ENCODE measurements around the gene LCP2.

LCP2 gene

DNA sequence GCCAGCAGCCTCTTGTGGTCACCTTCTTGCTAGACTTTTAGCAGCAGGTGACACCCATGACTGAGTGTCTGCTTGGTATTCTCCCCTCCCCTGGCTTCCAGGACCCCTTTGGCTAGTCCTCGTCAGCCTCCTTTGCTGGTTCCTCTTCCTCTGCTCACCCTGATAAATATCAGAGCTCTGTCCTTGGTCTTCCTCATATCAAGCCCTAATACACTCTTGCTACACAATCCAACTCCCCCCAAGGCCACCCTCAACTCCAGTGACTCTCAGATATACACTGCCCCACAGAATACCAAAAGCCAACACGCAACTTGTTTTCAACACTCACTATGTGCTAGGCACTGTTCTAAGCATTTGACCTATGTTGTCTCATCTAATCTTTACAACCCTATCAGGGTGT is 30.3 kb upstream of the LCP2 start:
- Histone ChIP-seq H4K20me1 (ENCODE audit: insufficient read depth, low read length, poor library complexity, severe bottlenecking) (no peaks in the 10 kb centered on the region), H3K9ac (ENCODE audit: low read depth, low read length, poor library complexity, severe bottlenecking) (peak overlapping the region; percentile 63), H3K9me2 (replicated peaks; ENCODE audit: low read depth, low read length) (no peaks in the 10 kb centered on the region), H3K79me2 (ENCODE audit: insufficient read depth, low read length) (peaks cover 36% of the 10 kb centered on the region), H3K27me3 (ENCODE audit: insufficient read depth, low read length, poor library complexity, severe bottlenecking) (no peaks in the 10 kb centered on the region), H3K36me3 (ENCODE audit: insufficient read depth, low read length) (no peaks in the 10 kb centered on the region), H2AFZ (ENCODE audit: low read length) (no peak overlapping the region), H3F3A (ENCODE audit: low read depth) (peaks cover 3% of the 10 kb centered on the region), H3K4me3 (ENCODE audit: low read length, poor library complexity, severe bottlenecking) (peak overlapping the region; percentile 56), H3K4me2 (ENCODE audit: low read depth, low read length, poor library complexity, severe bottlenecking) (peak overlapping the region; percentile 75), H3K9me3 (ENCODE audit: insufficient read depth, low read depth, low read length) (no peaks in the 10 kb centered on the region), H3K4me1 (ENCODE audit: insufficient read depth, low read length, poor library complexity, severe bottlenecking) (peaks cover 60% of the 10 kb centered on the region)
- no peak for TF ChIP-seq EZH2phosphoT487 (IDR thresholded peaks at IDR 0.05; ENCODE audit: borderline replicate concordance)
- TF ChIP-seq, protein P1, sequence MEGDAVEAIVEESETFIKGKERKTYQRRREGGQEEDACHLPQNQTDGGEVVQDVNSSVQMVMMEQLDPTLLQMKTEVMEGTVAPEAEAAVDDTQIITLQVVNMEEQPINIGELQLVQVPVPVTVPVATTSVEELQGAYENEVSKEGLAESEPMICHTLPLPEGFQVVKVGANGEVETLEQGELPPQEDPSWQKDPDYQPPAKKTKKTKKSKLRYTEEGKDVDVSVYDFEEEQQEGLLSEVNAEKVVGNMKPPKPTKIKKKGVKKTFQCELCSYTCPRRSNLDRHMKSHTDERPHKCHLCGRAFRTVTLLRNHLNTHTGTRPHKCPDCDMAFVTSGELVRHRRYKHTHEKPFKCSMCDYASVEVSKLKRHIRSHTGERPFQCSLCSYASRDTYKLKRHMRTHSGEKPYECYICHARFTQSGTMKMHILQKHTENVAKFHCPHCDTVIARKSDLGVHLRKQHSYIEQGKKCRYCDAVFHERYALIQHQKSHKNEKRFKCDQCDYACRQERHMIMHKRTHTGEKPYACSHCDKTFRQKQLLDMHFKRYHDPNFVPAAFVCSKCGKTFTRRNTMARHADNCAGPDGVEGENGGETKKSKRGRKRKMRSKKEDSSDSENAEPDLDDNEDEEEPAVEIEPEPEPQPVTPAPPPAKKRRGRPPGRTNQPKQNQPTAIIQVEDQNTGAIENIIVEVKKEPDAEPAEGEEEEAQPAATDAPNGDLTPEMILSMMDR (conservative IDR thresholded peaks at IDR 0.05; ENCODE audit: low read length): no peak

DNA sequence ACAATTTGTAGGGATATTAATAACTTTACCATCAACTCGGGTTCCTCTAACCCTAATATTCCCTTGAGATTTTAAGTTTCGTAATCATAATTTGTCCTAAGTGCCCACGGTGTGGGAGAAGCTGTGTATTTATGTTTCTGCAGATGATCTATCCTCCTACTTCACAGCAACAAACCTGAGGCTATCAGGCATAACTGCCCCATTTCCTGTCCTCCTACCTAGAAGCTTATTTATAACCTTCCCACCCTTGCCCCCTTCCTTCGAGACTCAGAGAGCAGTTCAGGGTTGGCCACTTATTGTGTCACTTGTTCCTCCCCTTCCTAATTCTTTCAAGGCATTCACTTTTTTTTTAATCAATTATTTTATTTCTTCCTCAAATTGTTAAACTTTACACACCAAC is 29.6 kb upstream of the LCP2 start:
- no peak overlapping the region for H2AFZ ChIP-seq (ENCODE audit: low read length)
- H3K36me3 ChIP-seq (ENCODE audit: insufficient read depth, low read length): no peaks in the 10 kb centered on the region
- no peak for TF ChIP-seq EZH2phosphoT487 (IDR thresholded peaks at IDR 0.05; ENCODE audit: borderline replicate concordance)
- TF ChIP-seq, protein P1 (conservative IDR thresholded peaks at IDR 0.05; ENCODE audit: low read length): no peak
- H3K4me2 ChIP-seq (ENCODE audit: low read depth, low read length, poor library complexity, severe bottlenecking): peak overlapping the region; percentile 75
- no peaks in the 10 kb centered on the region for H3K9me2 ChIP-seq (replicated peaks; ENCODE audit: low read depth, low read length)
- H3K27me3 ChIP-seq (ENCODE audit: insufficient read depth, low read length, poor library complexity, severe bottlenecking): no peaks in the 10 kb centered on the region
- no peaks in the 10 kb centered on the region for H3K9me3 ChIP-seq (ENCODE audit: insufficient read depth, low read depth, low read length)
- H3K9ac ChIP-seq (ENCODE audit: low read depth, low read length, poor library complexity, severe bottlenecking): peak overlapping the region; percentile 63
- peak overlapping the region; percentile 56 for H3K4me3 ChIP-seq (ENCODE audit: low read length, poor library complexity, severe bottlenecking)
- peaks cover 32% of the 10 kb centered on the region for H3K79me2 ChIP-seq (ENCODE audit: insufficient read depth, low read length)
- H3K4me1 ChIP-seq (ENCODE audit: insufficient read depth, low read length, poor library complexity, severe bottlenecking): peaks cover 54% of the 10 kb centered on the region
- H4K20me1 ChIP-seq (ENCODE audit: insufficient read depth, low read length, poor library complexity, severe bottlenecking): no peaks in the 10 kb centered on the region
- no peaks in the 10 kb centered on the region for H3F3A ChIP-seq (ENCODE audit: low read depth)

DNA sequence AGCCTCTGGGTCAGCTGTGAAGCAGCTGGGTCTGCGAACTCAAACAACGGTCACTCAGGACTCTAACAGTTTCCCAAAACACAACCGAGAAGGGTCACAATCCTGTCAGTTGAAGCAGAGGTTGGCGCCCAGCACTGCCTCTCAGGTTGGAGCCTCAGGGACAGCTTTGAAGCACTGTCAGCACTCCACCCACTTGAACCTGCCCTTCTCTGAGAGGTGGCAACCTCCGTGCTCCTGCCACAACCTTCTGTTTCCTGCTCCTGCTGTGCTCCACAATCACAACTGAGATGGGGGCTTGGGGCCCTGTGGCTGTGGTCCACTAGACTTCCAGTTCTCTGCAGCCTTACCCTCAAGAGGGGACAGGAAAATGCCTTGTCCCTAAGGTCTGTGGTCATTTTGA is 21.7 kb upstream of the LCP2 start:
- Histone ChIP-seq H3K9me3 (ENCODE audit: insufficient read depth, low read depth, low read length) (no peaks in the 10 kb centered on the region), H3K4me1 (ENCODE audit: insufficient read depth, low read length, poor library complexity, severe bottlenecking) (peaks cover 18% of the 10 kb centered on the region), H3K36me3 (ENCODE audit: insufficient read depth, low read length) (no peaks in the 10 kb centered on the region), H2AFZ (ENCODE audit: low read length) (no peak overlapping the region), H3K9ac (ENCODE audit: low read depth, low read length, poor library complexity, severe bottlenecking) (peak overlapping the region; percentile 46), H3K9me2 (replicated peaks; ENCODE audit: low read depth, low read length) (no peaks in the 10 kb centered on the region), H3K4me2 (ENCODE audit: low read depth, low read length, poor library complexity, severe bottlenecking) (peak overlapping the region; percentile 57), H3K4me3 (ENCODE audit: low read length, poor library complexity, severe bottlenecking) (no peak overlapping the region), H4K20me1 (ENCODE audit: insufficient read depth, low read length, poor library complexity, severe bottlenecking) (no peaks in the 10 kb centered on the region), H3F3A (ENCODE audit: low read depth) (no peaks in the 10 kb centered on the region), H3K27me3 (ENCODE audit: insufficient read depth, low read length, poor library complexity, severe bottlenecking) (no peaks in the 10 kb centered on the region), H3K79me2 (ENCODE audit: insufficient read depth, low read length) (no peaks in the 10 kb centered on the region)
- no peak for TF ChIP-seq EZH2phosphoT487 (IDR thresholded peaks at IDR 0.05; ENCODE audit: borderline replicate concordance)
- TF ChIP-seq, protein P1 (conservative IDR thresholded peaks at IDR 0.05; ENCODE audit: low read length): no peak

Data from Loucy (cell line).